Neural crest cell (in vitro differentiated cells): Measurements from ENCODE around the gene LRFN5. TPM values are rescaled to one million over a fixed set of nuclear protein-coding genes. Genes with fewer than 3 reads are reported as not detected.

ENCODE experiments used
- DNase-seq: peaks from one replicate; pipeline ENCODE4 v3.0.0; 2021; ENCODE audit warnings: low read depth, mixed read lengths, low spot score
- H3K27ac Mint-ChIP-seq: one replicate; pipeline ENCODE4 v1.8.0; 2021; ENCODE audit warnings: mild to moderate bottlenecking, mixed read lengths; ENCODE audit not compliant: unreplicated experiment
- H3K27me3 Mint-ChIP-seq: 2 replicates; pipeline ENCODE4 v1.8.0; 2021; ENCODE audit warnings: low read depth, mild to moderate bottlenecking, mixed read lengths
- H3K36me3 Mint-ChIP-seq: 2 replicates; pipeline ENCODE4 v1.8.0; 2021; ENCODE audit warnings: low read depth, mild to moderate bottlenecking, mixed read lengths
- H3K4me1 Mint-ChIP-seq: 2 replicates; pipeline ENCODE4 v1.8.0; 2021; ENCODE audit warnings: mixed read lengths
- H3K4me3 Mint-ChIP-seq: one replicate; pipeline ENCODE4 v1.8.0; 2021; ENCODE audit warnings: mild to moderate bottlenecking, mixed read lengths
- H3K9me3 Mint-ChIP-seq: 2 replicates; pipeline ENCODE4 v1.8.0; 2021; ENCODE audit warnings: mixed read lengths
- total RNA-seq: library from RNA; stranded (reverse); gene quantifications from 2 replicates; pipeline ENCODE4 v1.2.1, GENCODE V29; 2021
- TF ChIP-seq, protein P1 (sequence below): fragments of 200-600 bp; sonication (generic); conservative IDR thresholded peaks from 2 replicates; pipeline ENCODE4 v1.5.0; 2021; ENCODE audit warnings: antibody characterized with exemption, mild to moderate bottlenecking

LRFN5 gene
- total RNA-seq, 1 donor from 2014 or later = 1.3 TPM

DNA sequence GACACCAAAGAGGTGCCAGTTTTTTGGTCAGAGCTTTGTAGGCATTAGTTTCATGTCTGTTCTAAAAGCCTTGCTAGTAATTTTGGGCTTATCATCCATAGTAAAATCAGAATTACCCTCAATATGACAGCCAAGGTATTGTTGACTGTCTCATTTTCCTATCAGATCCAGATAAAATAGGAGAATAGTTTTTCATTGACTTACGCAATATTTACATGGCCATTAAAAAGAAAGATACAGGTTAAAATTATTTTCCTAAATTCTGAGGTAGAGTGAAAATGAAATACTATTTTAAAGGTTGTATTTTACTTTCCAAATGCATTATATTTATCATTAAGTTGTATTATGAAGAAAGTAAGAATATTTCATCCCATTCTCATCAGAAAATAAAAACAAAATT lies 203.7 kb downstream of the LRFN5 start:
- Mint-ChIP-seq H3K4me3 (no peak overlapping the region), H3K36me3 (no peaks in the 10 kb centered on the region), H3K27ac (no peak overlapping the region), H3K27me3 (no peaks in the 10 kb centered on the region), H3K4me1 (no peaks in the 10 kb centered on the region), H3K9me3 (peaks cover 2% of the 10 kb centered on the region)
- no peak for DNase-seq
- TF ChIP-seq, protein P1, sequence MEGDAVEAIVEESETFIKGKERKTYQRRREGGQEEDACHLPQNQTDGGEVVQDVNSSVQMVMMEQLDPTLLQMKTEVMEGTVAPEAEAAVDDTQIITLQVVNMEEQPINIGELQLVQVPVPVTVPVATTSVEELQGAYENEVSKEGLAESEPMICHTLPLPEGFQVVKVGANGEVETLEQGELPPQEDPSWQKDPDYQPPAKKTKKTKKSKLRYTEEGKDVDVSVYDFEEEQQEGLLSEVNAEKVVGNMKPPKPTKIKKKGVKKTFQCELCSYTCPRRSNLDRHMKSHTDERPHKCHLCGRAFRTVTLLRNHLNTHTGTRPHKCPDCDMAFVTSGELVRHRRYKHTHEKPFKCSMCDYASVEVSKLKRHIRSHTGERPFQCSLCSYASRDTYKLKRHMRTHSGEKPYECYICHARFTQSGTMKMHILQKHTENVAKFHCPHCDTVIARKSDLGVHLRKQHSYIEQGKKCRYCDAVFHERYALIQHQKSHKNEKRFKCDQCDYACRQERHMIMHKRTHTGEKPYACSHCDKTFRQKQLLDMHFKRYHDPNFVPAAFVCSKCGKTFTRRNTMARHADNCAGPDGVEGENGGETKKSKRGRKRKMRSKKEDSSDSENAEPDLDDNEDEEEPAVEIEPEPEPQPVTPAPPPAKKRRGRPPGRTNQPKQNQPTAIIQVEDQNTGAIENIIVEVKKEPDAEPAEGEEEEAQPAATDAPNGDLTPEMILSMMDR = no peak

DNA sequence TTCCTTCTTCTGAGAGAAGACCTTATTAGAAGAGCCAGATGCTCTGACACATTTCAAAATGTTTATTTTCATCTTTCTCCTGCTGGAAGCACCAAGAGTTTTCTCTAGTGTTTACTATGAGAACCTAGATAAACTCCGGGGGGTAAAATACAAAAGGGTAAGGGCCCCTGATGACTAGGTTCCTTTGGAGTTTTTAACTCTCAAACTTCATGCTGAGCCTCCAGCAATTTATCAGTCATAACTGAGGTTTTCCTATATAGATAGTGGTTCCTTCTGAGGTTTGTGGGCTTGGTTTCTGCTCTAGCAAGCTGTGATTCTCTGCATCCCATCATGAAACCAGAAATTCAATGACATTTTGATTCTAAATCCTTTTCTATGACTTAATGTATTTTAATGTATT lies 210.9 kb downstream of the LRFN5 start:
- peaks cover 2% of the 10 kb centered on the region for H3K9me3 Mint-ChIP-seq
- H3K27ac Mint-ChIP-seq = no peak overlapping the region
- H3K4me1 Mint-ChIP-seq = no peaks in the 10 kb centered on the region
- H3K36me3 Mint-ChIP-seq = no peaks in the 10 kb centered on the region
- no peaks in the 10 kb centered on the region for H3K27me3 Mint-ChIP-seq
- H3K4me3 Mint-ChIP-seq = no peak overlapping the region
- DNase-seq = no peak
- TF ChIP-seq, protein P1 = no peak

DNA sequence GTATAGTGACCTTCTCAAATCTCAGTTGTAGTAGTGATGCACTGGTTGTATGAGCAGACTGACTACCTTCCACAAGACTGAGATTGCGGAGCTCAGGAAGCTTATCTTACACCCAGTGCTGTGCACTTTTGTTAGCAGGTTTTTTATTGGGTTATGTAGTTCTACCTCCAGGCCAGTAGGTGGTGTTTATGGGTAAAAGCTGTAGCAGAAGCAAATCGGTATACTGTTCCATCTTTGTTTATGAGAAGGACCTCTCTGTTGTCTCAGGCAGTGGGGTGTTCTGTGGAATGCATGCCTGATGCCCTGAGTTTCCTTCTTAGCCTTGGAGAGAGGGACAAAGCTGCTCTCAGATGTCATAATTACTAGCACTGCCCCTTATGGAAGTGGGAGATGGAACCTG lies 217.8 kb downstream of the LRFN5 start:
- TF ChIP-seq, protein P1 = peak; percentile 36
- DNase-seq = no peak
- no peaks in the 10 kb centered on the region for H3K27me3 Mint-ChIP-seq
- H3K4me3 Mint-ChIP-seq = no peak overlapping the region
- H3K36me3 Mint-ChIP-seq = no peaks in the 10 kb centered on the region
- H3K27ac Mint-ChIP-seq = no peak overlapping the region
- no peaks in the 10 kb centered on the region for H3K4me1 Mint-ChIP-seq
- H3K9me3 Mint-ChIP-seq = peaks cover 6% of the 10 kb centered on the region

DNA sequence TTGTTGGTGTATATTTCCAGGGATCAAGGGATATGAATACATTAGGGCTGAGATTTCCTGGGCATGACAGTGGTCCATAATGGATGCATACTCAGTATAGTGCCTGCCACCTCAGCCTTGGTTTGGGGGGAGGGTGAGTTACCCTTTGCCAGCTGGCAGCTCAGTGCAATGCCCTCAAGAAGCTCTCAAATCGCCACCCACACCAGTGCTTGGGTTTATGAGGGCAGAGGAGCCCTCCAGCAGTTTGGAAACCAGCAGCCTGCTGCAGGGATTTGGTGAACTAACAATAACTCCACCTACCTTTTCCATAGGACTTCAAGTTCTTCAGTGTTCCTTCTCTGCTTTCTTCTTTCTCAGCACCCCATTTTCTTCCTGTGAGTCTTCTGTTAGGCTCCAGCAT lies 218.9 kb downstream of the LRFN5 start:
- peaks cover 6% of the 10 kb centered on the region for H3K9me3 Mint-ChIP-seq
- H3K4me3 Mint-ChIP-seq = no peak overlapping the region
- no peaks in the 10 kb centered on the region for H3K36me3 Mint-ChIP-seq
- H3K27me3 Mint-ChIP-seq = no peaks in the 10 kb centered on the region
- no peak overlapping the region for H3K27ac Mint-ChIP-seq
- H3K4me1 Mint-ChIP-seq = no peaks in the 10 kb centered on the region
- no peak for DNase-seq
- TF ChIP-seq, protein P1 = no peak

DNA sequence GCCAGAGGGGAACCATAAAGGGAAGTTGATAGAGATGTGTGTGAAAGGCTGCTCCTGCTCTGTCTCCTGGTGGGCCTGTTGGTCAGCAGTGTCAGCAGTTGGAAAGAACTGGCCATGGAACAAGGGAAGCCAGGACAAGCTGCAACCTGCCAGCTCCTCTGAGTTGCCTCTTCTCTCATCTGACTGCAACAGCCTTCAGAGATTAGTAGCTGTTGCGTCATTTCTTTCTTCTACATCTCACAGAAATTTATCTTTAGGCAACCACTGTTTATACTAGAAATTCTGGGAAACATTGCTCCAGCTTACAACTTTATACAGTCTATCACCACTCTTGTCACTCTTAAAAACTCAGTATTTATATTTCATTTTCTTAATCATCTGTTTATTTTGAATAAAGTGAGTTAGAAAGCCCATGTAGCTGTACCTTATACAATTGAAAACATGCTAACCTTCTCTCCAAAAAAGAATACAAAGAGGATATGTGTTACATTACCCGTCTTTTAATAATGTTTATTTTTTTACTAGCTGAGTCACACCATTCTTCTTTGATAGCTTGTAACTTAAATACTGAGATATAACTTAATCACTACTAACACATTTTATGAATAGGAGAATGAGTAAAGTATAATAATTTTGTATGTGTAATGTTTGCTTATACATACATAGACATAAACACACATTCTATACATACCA lies 224.2 kb downstream of the LRFN5 start:
- no peak overlapping the region for H3K27ac Mint-ChIP-seq
- TF ChIP-seq, protein P1 = no peak
- no peaks in the 10 kb centered on the region for H3K4me1 Mint-ChIP-seq
- H3K27me3 Mint-ChIP-seq = no peaks in the 10 kb centered on the region
- H3K4me3 Mint-ChIP-seq = no peak overlapping the region
- no peaks in the 10 kb centered on the region for H3K36me3 Mint-ChIP-seq
- H3K9me3 Mint-ChIP-seq = peaks cover 1% of the 10 kb centered on the region
- no peak for DNase-seq
